ENCODE measurements around the gene CTBP1.
"Not testable (repeated sequence)": the region's sequence is repeated elsewhere in the genome, so short reads cannot be mapped to it uniquely, and the experiment has no call there.

Gene CTBP1

DNA sequence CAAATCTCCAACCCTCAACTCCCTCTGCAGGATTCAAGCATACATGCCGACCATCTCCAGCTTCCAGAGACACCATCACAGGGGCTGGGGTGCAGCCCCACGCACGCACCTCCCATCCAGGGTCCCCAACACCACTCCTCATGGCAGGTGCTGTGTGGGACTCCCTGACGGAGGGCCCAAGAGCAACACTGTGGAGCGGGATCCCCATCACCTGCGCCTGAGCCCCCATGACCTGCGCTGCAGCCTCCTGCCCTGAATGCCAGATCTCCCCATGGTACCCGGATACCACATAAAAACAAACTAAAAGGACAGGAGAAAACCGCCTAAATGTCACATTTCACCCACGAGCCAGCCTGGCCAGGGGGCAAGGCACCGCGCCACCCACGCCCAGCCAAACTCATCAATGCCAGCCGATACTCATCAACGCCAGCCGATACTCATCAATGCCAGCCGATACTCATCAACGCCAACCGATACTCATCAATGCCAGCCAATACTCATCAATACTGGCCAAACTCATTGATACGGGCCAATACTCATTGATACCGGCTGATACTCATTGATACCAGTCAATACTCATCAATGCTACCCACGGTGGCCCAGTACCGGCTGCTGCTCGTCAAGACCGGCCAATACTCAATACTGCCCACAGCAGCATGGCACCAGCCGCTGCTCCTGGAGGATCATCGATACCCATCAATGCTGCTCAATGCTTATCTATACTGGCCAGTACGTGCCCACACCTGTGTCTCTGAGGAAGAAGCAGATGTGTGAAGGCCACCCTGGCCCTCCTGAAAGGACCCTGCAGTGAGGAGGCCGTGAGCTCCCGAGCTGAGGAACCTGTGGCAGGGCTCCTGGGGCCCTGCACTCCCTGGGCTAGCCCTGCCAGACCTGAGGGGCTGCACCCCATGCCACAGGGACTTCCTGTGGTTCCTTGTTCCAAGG lies 6.2 kb downstream of the CTBP1 start:
- in situ Hi-C loops (cut with HindIII; ENCODE audit: low pct_ligation_motif_present, low pct_unique_long_range_greater_than_20kb, low sequenced_read_pairs) = no loop called here
- DNase-seq = no peak

GRCh38 chr4:1241936-1242505 lies 6.9 kb downstream of the CTBP1 start:
- DNase-seq = no peak
- in situ Hi-C loops (cut with HindIII; ENCODE audit: low pct_ligation_motif_present, low pct_unique_long_range_greater_than_20kb, low sequenced_read_pairs) = no loop called here

GRCh38 chr4:1241466-1241935 lies 7.4 kb downstream of the CTBP1 start:
- DNase-seq = no peak
- in situ Hi-C loops (cut with HindIII; ENCODE audit: low pct_ligation_motif_present, low pct_unique_long_range_greater_than_20kb, low sequenced_read_pairs) = no loop called here

DNA sequence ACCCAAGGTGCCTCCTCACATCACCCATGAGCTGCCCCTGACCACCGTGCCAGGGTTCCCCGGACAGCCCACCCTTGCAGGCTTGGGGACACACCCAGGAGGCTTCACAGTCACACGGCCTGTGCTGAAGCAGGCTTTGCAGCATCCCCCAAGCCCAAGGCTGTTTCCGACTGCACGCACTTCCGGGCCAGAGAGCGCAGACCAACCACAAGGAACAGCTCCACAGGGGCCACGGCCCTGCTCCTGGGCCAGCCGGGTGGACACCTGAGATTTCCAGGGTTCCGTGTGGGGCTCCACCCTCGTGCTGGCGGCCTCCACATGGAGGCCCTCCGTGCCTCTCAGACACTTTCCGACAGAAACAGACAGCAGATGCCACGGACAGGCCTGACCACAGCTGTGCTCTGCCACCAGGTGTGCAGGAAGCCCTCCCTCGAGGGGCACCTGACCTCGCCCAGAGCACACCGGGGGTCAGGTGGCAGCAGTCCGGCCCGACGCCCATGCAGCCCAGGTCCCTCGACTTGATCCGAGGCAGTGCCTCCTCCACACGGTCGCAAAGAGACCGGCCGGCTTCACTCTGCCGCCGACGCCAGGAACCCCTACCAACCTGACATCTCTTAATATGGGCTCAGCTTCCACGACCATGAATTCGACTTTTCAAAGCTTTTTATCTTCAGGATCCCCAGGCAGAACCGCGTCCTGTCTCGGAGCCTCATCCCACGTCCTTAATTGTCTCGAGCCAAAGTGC lies 8.0 kb downstream of the CTBP1 start:
- in situ Hi-C loops (cut with HindIII; ENCODE audit: low pct_ligation_motif_present, low pct_unique_long_range_greater_than_20kb, low sequenced_read_pairs) = no loop called here
- no peak for DNase-seq

DNA sequence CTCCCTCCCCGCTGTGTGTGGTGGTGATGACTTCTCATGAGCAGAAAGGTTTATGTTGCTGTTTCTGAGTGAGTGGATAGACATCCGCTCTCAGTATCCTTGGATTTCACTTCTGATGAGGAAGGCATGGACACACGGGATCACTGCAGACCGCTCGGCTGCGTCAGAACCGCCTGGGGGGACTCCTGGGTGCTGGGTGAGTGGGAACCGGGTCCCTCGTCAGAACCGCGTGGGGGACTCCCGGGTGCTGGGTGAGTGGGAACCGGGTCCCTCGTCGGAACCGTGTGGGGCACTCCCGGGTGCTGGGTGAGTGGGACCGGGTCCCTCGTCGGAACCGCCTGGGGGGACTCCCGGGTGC lies 9.0 kb downstream of the CTBP1 start:
- in situ Hi-C loops (cut with HindIII; ENCODE audit: low pct_ligation_motif_present, low pct_unique_long_range_greater_than_20kb, low sequenced_read_pairs) = no loop called here
- no peak for DNase-seq

- DNase-seq = no peak
- in situ Hi-C loops (cut with HindIII; ENCODE audit: low pct_ligation_motif_present, low pct_unique_long_range_greater_than_20kb, low sequenced_read_pairs) = no loop called here
Observed at GRCh38 chr4:1239141-1239949, 9.6 kb downstream of the CTBP1 start.

GRCh38 chr4:1238676-1239000 lies 10.3 kb downstream of the CTBP1 start:
- DNase-seq = no peak
- in situ Hi-C loops (cut with HindIII; ENCODE audit: low pct_ligation_motif_present, low pct_unique_long_range_greater_than_20kb, low sequenced_read_pairs) = no loop called here

GRCh38 chr4:1237981-1238675 lies 10.8 kb downstream of the CTBP1 start:
- no peak for DNase-seq
- in situ Hi-C loops (cut with HindIII; ENCODE audit: low pct_ligation_motif_present, low pct_unique_long_range_greater_than_20kb, low sequenced_read_pairs) = no loop called here

DNA sequence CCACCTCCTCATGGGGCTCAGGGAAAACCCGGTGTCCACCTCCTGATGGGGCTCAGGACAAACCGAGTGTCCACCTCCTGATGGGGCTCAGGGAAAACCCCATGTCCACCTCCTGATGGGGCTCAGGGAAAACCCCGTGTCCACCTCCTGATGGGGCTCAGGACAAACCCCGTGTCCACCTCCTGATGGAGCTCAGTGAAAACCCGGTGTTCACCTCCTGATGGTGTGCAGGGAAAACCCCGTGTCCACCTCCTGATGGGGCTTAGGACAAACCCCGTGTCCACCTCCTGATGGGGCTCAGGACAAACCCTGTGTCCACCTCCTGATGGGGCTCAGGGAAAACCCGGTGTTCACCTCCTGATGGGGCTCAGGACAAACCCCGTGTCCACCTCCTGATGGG lies 11.7 kb downstream of the CTBP1 start:
- in situ Hi-C loops (cut with HindIII; ENCODE audit: low pct_ligation_motif_present, low pct_unique_long_range_greater_than_20kb, low sequenced_read_pairs); DNase-seq: not testable (repeated sequence)

GRCh38 chr4:1236836-1237235 lies 12.1 kb downstream of the CTBP1 start:
- in situ Hi-C loops (cut with HindIII; ENCODE audit: low pct_ligation_motif_present, low pct_unique_long_range_greater_than_20kb, low sequenced_read_pairs); DNase-seq: not testable (repeated sequence)

- DNase-seq = no peak
- in situ Hi-C loops (cut with HindIII; ENCODE audit: low pct_ligation_motif_present, low pct_unique_long_range_greater_than_20kb, low sequenced_read_pairs) = no loop called here
Observed at GRCh38 chr4:1236103-1236641, 12.8 kb downstream of the CTBP1 start.

DNA sequence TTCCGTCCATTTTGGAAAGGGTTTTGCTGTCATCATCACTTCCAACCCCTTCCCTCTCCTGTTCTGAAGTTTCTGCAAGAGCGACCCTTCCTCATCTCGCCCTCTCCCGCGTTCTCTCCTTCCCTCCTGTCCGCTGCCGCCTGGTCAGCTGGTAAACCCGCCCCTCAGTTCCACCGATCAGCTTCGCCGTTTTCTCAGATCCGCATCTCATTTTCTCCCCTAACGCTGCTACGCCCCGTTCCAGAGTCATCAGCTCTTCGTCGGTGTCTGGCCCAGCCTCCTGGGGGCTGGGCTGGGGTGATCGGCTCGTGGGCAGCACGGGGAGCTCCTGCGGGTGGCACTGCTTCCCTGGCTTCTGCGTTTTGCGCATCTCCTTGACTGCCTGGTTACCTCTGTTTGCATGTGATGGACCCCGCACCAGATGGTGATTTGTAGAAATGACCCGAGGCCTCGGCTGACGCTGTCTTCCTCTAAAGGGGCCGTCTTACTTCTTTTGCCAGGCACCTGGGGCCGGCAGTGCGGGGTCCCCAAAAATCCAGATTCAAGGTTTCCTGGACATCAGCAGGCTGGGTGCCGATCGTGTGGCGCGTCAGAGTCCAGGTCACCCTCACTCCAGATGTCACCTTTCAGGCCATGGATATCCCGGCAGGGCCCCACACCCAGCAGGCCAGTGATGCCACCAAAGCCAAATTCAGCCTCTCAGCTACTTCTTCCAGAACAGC lies 13.4 kb downstream of the CTBP1 start:
- in situ Hi-C loops (cut with HindIII; ENCODE audit: low pct_ligation_motif_present, low pct_unique_long_range_greater_than_20kb, low sequenced_read_pairs) = no loop called here
- no peak for DNase-seq

- in situ Hi-C loops (cut with HindIII; ENCODE audit: low pct_ligation_motif_present, low pct_unique_long_range_greater_than_20kb, low sequenced_read_pairs) = no loop called here
- DNase-seq = no peak
Observed at GRCh38 chr4:1234811-1235292, 14.1 kb downstream of the CTBP1 start.

GRCh38 chr4:1234309-1234695 lies 14.6 kb downstream of the CTBP1 start:
- no peak for DNase-seq
- in situ Hi-C loops (cut with HindIII; ENCODE audit: low pct_ligation_motif_present, low pct_unique_long_range_greater_than_20kb, low sequenced_read_pairs) = no loop called here

DNA sequence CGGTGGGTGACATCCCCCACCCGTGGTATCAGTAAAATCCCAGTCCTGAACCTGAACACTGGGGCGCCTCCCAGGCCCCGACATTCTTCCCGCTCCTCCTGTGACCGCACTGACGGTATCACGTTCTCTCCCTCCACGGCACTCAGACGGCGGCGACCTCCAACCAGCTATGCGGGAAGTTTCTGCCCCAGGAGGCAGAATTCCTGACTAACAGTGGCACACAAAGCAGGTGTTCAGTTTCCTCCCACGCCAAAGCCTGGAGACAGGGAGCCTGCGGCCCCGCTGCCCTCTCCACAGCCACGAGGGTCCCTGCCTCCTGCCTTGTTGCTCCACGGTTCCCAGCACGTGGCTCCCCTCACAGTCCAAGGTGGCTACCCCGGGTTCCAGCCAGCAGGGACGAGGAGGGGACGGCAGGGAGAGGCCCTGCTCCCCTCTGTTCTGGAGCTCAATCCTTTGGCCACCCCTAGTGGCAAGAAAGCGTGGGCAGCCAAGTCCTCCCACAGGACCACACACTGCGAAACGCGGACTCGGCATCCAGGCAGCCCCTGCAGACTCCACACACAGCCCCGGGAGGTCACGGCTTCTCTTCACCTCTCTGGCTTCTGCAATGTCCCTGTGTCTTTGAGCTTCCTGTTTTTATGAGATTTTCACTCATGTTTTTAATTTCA lies 15.2 kb downstream of the CTBP1 start:
- in situ Hi-C loops (cut with HindIII; ENCODE audit: low pct_ligation_motif_present, low pct_unique_long_range_greater_than_20kb, low sequenced_read_pairs) = no loop called here
- DNase-seq = no peak

DNA sequence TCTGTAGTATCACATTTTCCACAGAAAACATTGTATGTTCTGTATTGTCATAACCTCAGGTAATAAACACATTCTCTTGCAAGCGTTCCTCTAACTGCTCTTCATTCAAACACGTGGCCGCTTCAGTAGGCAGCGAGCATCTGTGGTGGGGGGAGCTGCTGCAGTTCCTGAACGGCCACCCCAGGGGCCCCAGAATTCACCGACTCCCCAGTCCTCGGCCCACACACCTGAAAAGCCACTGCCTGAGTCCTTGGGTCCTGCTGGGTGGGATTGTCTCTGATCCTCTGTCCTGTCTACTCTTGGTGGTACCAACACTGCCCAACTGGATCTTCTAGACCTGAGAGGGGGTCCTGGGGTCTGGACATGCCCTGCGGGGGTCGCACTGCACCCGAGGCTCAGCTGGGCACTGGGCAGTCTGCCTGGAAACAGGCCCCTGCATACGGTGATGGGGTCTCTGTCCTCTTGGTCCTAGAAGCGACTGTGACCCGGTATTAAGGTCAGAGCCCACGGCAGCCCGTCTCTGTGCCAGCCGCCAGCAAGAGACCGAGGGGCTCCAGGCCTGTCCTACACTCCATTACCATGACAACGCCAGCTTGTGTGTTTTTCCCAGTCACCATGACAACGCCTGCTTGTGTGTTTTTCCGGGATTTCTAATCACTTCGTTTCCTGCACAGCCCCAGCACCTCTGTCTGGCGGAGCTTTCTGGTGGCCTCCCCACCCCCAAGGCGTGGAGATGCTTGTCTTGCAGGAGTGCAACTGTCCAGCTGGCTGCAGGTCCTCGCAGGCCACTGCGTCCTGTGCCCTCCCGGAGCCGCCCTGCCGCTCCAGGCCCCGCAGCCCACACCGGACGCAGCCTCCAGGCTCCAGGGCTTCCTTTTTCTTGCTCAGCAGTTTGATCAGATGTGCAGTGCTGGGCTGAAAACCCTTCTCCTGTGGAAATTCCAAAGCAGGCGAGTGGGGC lies 16.0 kb downstream of the CTBP1 start:
- in situ Hi-C loops (cut with HindIII; ENCODE audit: low pct_ligation_motif_present, low pct_unique_long_range_greater_than_20kb, low sequenced_read_pairs) = no loop called here
- no peak for DNase-seq

Data from ACHN (cell line).